ENCODE data around the gene SLC7A5.
"Not testable (repeated sequence)": the region's sequence is repeated elsewhere in the genome, so short reads cannot be mapped to it uniquely, and the experiment has no call there.

Gene SLC7A5

GRCh38 chr16:87821376-87822107 lies 47.8 kb downstream of the SLC7A5 start:
- peak; percentile 2 to 5 for ATAC-seq

- ATAC-seq: no peak
Observed at GRCh38 chr16:87819983-87820382, 49.3 kb downstream of the SLC7A5 start.

- no peak for ATAC-seq
Observed at GRCh38 chr16:87819282-87819681, 50.0 kb downstream of the SLC7A5 start.

GRCh38 chr16:87818533-87819161 lies 50.7 kb downstream of the SLC7A5 start:
- ATAC-seq: no peak

- no peak for ATAC-seq
Observed at GRCh38 chr16:87817910-87818309, 51.4 kb downstream of the SLC7A5 start.

GRCh38 chr16:87817370-87817769 lies 51.9 kb downstream of the SLC7A5 start:
- not testable (repeated sequence) for ATAC-seq

- ATAC-seq: no peak
Observed at GRCh38 chr16:87816507-87817100, 52.7 kb downstream of the SLC7A5 start.

GRCh38 chr16:87815567-87815966 lies 53.7 kb downstream of the SLC7A5 start:
- no peak for ATAC-seq

GRCh38 chr16:87812200-87812656 lies 57.1 kb downstream of the SLC7A5 start:
- no peak for ATAC-seq

GRCh38 chr16:87811454-87811853 lies 57.9 kb downstream of the SLC7A5 start:
- ATAC-seq: not testable (repeated sequence)

- peak; percentile 26 to 41 for ATAC-seq
Observed at GRCh38 chr16:87809150-87809902, 60.0 kb downstream of the SLC7A5 start.

- ATAC-seq: no peak
Observed at GRCh38 chr16:87808108-87808507, 61.2 kb downstream of the SLC7A5 start.

- ATAC-seq: peak; percentile 79 to 81
Observed at GRCh38 chr16:87806641-87807546, 62.4 kb downstream of the SLC7A5 start.

- ATAC-seq: peak; percentile 64 to 69
Observed at GRCh38 chr16:87806261-87806640, 63.1 kb downstream of the SLC7A5 start.

GRCh38 chr16:87803385-87803784 lies 65.9 kb downstream of the SLC7A5 start:
- no peak for ATAC-seq

GRCh38 chr16:87802670-87803069 lies 66.6 kb downstream of the SLC7A5 start:
- ATAC-seq: no peak

- ATAC-seq: no peak
Observed at GRCh38 chr16:87801679-87802259, 67.5 kb downstream of the SLC7A5 start.

- no peak for ATAC-seq
Observed at GRCh38 chr16:87800497-87800896, 68.8 kb downstream of the SLC7A5 start.

GRCh38 chr16:87795336-87795735 lies 74.0 kb downstream of the SLC7A5 start:
- no peak for ATAC-seq

- no peak for ATAC-seq
Observed at GRCh38 chr16:87794485-87795078, 74.7 kb downstream of the SLC7A5 start.

GRCh38 chr16:87792205-87792565 lies 77.1 kb downstream of the SLC7A5 start:
- no peak for ATAC-seq

Data from activated CD4-positive, CD25-positive, alpha-beta regulatory T cell treated with anti-CD3 and anti-CD28 coated beads, Interleukin-2, amount 50 U/mL, for 24 hours (primary cell).